ENCODE measurements around the gene LHX6. TPM values are rescaled to one million over a fixed set of nuclear protein-coding genes. Genes with fewer than 3 reads are reported as not detected.

LHX6 gene
- total and polyA plus RNA-seq, 2 of the 4 experiments (the other 2 are of a cell fraction), result under 0.01 to 0.05 TPM

DNA sequence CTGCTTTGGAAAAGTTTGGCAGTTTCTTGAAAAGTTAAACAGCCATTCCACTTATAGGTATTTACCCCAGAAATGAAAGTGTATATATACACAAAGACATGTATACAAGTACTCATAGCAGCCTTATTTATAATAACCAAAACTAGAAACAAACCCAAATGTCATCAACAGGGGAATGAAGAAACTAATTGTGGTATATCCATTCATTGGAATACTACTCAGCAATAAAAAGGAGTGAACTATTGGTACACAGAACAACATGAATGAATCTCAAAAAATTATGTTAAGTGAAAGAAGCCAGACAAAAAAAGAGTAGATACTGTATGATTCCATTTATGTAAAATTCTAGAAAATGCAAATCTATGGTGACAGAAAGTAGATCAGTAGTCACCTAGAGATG is 66.3 kb downstream of the LHX6 start:
- no peak for TF ChIP-seq CEBPB (IDR thresholded peaks at IDR 0.05; ENCODE audit: low read depth, low read length)
- no peak for TF ChIP-seq MXI1 (IDR thresholded peaks at IDR 0.05; ENCODE audit: borderline replicate concordance, low read depth, low read length)
- TF ChIP-seq SMC3 (IDR thresholded peaks at IDR 0.05; ENCODE audit: low read depth, low read length), result no peak
- TF ChIP-seq FOS (IDR thresholded peaks at IDR 0.05; ENCODE audit: low read depth, low read length), result no peak
- TF ChIP-seq NFE2L2 (IDR thresholded peaks at IDR 0.05; ENCODE audit: low read depth, low read length), result no peak
- no peak for TF ChIP-seq BHLHE40 (IDR thresholded peaks at IDR 0.05; ENCODE audit: low read depth, low read length)
- no peak for TF ChIP-seq POLR2A (IDR thresholded peaks at IDR 0.05; ENCODE audit: low read depth, low read length)
- TF ChIP-seq, protein P1, sequence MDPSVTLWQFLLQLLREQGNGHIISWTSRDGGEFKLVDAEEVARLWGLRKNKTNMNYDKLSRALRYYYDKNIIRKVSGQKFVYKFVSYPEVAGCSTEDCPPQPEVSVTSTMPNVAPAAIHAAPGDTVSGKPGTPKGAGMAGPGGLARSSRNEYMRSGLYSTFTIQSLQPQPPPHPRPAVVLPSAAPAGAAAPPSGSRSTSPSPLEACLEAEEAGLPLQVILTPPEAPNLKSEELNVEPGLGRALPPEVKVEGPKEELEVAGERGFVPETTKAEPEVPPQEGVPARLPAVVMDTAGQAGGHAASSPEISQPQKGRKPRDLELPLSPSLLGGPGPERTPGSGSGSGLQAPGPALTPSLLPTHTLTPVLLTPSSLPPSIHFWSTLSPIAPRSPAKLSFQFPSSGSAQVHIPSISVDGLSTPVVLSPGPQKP (IDR thresholded peaks at IDR 0.05; ENCODE audit: borderline replicate concordance, low read depth, low read length), result no peak

More for the DNA sequence above, 66.3 kb downstream of the LHX6 start:
- Histone ChIP-seq H3K27ac (ENCODE audit: insufficient read depth, low read length) (no peak overlapping the region), H3K4me3 (ENCODE audit: insufficient read depth, low read depth, low read length) (no peak overlapping the region), H3K79me1 (ENCODE audit: low read depth in 1 of 2, low read length in 2 of 2) (peaks cover 12 to 19% of the 10 kb centered on the region in 2 experiments), H3K36me3 (ENCODE audit: control insufficient read depth, insufficient read depth, low read length) (no peaks in the 10 kb centered on the region), H3K4me1 (ENCODE audit: control insufficient read depth, insufficient read depth, low read length) (peaks cover 2% of the 10 kb centered on the region), H3K18ac (ENCODE audit: low read depth, low read length) (no peak overlapping the region), H2BK20ac (ENCODE audit: low read depth, low read length) (no peak overlapping the region), H3K4ac (ENCODE audit: low read depth, low read length) (no peak overlapping the region), H2AK9ac (replicated peaks; ENCODE audit: low read depth, low read length, poor library complexity) (no peak overlapping the region), H2BK120ac (ENCODE audit: low read depth, low read length) (no peak overlapping the region), H2BK5ac (ENCODE audit: low read depth, low read length, poor library complexity, severe bottlenecking) (no peak overlapping the region), H4K8ac (ENCODE audit: low read depth in 2 of 2, low read length in 2 of 2) (no peak overlapping the region), H2BK15ac (ENCODE audit: low read depth, low read length) (no peak overlapping the region), H3K14ac (replicated peaks; ENCODE audit: low read depth, low read length) (no peak overlapping the region), H3K9me1 (ENCODE audit: insufficient read depth, low read length) (peaks cover 4% of the 10 kb centered on the region; the same call in 1 of the 2 replicates), H3K23ac (ENCODE audit: low read depth, low read length) (no peak overlapping the region), H3K9me3 (ENCODE audit: control insufficient read depth, insufficient read depth, low read length) (no peaks in the 10 kb centered on the region; the same call in 1 of the 2 replicates), H4K20me1 (ENCODE audit: insufficient read depth, low read length) (0 out of 2 replicates have a peak, but pooled peaks cover 5% of the 10 kb centered on the region), H3K27me3 (ENCODE audit: control insufficient read depth, insufficient read depth, low read length) (peaks cover 19% of the 10 kb centered on the region), H3K56ac (ENCODE audit: extremely low read depth, insufficient read depth, low read length) (no peak overlapping the region), H4K91ac (ENCODE audit: insufficient read depth, low read depth, low read length) (no peak overlapping the region), H2AFZ (replicated peaks; ENCODE audit: low read length, poor library complexity) (no peak overlapping the region), H3K9ac (ENCODE audit: low read depth, low read length) (no peak overlapping the region), H4K5ac (ENCODE audit: low read depth, low read length) (no peak overlapping the region), H2AK5ac (ENCODE audit: low read depth, low read length) (no peak overlapping the region), H3K4me2 (ENCODE audit: low read depth, low read length) (no peak overlapping the region)
- no TSS peak for BruUV-seq (replicated peaks)
- in situ Hi-C loops (cut with MboI; ENCODE audit: low sequenced_read_pairs), result no loop called here
- ATAC-seq (ENCODE audit: low read depth), result no peak
- no peak for DNase-seq
- POLR2A ChIA-PET (ENCODE audit: unreplicated experiment), result no interaction called here
- intact Hi-C loops (cut with micrococcal nuclease), result no loop called here
- dilution Hi-C loops (cut with HindIII; ENCODE audit: low sequenced_read_pairs, unreplicated experiment), result no loop called here
- CTCF ChIA-PET, result no interaction called here
